SKM-1 treated with dmso at 0.1 percent for 144 hours (cell line): ENCODE data around the gene FETUB.
"Not testable (repeated sequence)": the region's sequence is repeated elsewhere in the genome, so short reads cannot be mapped to it uniquely, and the experiment has no call there.

Source experiments
- DNase-seq: peaks from one replicate; lab custom pipeline; 2025; ENCODE audit not compliant: unreplicated experiment; lab: John Stamatoyannopoulos, UW

Gene FETUB

DNA sequence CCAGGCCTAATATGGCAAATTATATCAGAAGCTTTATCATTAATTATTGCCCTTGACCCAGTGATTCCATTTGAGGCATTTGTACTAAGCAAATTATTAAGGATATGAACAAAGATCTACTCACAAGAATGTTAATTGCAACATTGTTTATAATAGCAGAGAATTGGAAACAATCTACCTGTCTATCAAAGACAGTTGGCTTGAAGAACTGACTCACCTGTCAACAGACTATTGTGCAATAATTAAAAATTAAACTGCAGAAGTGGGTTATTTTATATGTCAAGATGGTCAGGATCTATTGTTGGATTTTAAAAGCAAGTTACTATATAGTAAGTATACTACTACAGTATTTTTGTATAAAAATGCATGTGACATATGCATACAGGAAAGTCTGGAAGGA is 6.7 kb upstream of the FETUB start:
- DNase-seq, result no peak

GRCh38 chr3:186634207-186634606 is 6.0 kb upstream of the FETUB start:
- DNase-seq, result not testable (repeated sequence)

GRCh38 chr3:186635532-186635931 is 4.7 kb upstream of the FETUB start:
- DNase-seq, result no peak

- DNase-seq, result no peak
These were observed 3.7 kb upstream of the FETUB start for GRCh38 chr3:186636536-186636935.

- no peak for DNase-seq
These were observed 2.5 kb upstream of the FETUB start for GRCh38 chr3:186637686-186638085.

- no peak for DNase-seq
These were observed 1.9 kb upstream of the FETUB start for GRCh38 chr3:186638259-186638658.

GRCh38 chr3:186640473-186640818 is 247 bp downstream of the FETUB start:
- DNase-seq, result no peak

GRCh38 chr3:186640929-186641328 is 730 bp downstream of the FETUB start:
- DNase-seq, result no peak

DNA sequence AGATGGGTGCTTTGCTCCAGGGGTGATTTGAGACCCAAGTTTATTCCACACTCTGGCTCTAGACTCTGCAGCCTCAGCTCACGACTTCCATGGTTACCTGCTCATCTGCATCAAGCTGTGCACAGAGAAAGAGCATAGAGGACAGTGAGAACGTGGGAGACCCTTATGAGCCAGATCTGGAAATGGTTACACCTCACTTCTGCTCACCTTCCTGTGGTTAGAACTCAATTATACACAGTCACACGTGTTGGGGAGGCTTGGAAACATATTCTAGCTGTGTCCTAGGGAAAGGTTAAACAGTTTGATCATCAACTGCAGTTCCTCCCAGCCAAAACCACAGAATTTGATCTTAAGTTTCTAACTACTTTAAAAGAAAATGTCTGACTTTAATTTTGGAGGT is 1.8 kb downstream of the FETUB start:
- no peak for DNase-seq

- no peak for DNase-seq
These were observed 3.3 kb downstream of the FETUB start for GRCh38 chr3:186643493-186643892.

GRCh38 chr3:186644683-186645082 is 4.5 kb downstream of the FETUB start:
- no peak for DNase-seq

GRCh38 chr3:186646106-186646505 is 5.9 kb downstream of the FETUB start:
- no peak for DNase-seq

GRCh38 chr3:186646841-186647240 is 6.6 kb downstream of the FETUB start:
- DNase-seq, result no peak

- DNase-seq, result no peak
These were observed 8.7 kb downstream of the FETUB start for GRCh38 chr3:186648851-186649250.

DNA sequence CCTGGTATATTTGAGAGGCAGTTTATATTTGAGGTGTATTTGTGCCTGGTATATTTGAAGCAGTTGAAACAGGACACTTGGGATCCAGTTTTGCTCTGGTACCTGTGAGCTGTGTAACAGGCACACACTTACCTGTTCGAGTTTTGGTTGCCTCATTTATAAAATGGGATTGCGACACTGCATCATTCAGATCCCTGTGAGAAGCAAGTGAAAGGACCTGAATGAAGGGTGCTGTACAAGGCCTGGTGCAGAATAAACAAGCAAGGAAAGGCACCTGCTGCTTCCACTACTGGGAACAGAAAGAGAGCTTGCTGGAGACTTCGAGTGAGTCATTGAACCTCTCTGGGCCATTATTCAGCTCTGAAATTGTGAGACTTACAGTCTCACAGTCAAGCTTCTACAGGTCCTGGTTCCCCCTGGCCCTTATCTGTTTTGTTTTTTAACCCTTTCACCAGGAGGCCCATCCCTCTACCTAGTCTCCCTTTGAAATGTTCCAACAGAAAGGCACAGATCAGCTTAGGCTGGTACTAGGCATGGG is 11.5 kb downstream of the FETUB start:
- DNase-seq, result no peak

DNA sequence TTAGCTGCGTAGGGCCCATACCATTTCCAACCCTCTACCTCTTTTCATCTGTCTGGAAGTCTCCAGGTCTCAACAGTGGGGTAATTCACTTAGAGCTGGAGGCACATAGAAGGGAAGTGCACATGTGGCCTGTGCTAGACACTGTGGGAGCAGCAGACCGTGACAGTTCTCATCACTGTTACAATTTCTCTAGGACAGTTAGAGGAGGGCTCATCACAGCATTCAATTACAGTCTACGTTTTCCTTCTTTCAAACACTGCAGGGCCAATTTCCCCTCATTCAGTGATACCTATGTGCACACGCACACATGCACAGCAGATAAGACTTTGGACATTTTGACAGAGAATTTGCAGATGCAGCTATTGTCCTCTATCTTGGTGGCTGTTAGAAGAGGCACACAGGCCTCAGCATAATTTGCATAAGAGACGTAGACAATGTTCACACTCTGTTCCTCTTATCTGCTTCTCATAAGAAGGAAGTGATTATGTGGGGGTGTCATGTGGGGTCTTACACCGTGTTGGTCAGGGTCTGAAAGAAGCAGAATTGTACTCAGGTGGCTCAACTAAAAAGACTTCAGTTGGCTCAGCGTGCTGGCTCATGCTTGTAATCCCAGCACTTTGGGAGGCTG is 13.0 kb downstream of the FETUB start:
- no peak for DNase-seq

- no peak for DNase-seq
These were observed 13.8 kb downstream of the FETUB start for GRCh38 chr3:186653984-186654383.

GRCh38 chr3:186663361-186664118 is 23.3 kb downstream of the FETUB start:
- DNase-seq, result no peak

DNA sequence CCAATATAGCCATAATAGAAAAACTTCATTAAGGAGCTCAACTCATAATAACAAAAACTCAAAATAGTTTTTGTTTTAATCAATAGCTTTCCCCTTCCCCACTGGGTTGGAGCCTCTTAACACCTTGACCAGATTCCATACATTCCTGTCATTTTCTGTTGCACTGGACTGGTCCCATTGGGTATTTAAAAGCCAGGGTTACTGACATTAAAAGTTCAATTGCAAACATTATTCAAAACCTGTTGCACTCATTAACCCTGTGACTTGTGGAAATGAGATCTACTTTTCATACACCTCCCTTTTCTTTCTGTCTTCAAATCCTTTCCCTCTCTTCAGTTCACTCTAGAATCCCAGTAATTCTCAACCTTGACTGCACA is 23.9 kb downstream of the FETUB start:
- no peak for DNase-seq

DNA sequence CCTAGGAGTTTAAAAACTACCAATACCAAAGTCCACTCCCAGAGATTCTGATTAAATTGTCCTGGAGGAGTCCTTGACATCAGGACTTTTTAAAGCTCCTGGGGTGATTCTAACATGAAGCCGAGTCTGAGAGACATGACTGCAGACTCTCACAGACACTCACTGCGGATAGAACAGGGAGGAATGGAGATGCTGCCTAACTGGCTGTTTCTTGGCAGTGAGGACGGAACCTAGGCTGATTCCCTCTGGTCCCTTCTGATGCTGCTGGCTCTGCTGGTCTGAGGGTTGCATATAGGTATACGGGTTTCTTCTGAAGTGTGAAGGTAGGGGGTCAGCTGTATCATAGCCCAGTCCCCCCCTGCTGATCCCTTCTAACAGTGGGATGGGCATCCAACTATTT is 24.3 kb downstream of the FETUB start:
- DNase-seq, result no peak

- no peak for DNase-seq
These were observed 25.5 kb downstream of the FETUB start, which contains the start of gene HRG for GRCh38 chr3:186665625-186666188. Gene HRG (plus strand): TSS chr3:186666014. CDS start chr3:186666032, 18 bp downstream.

DNA sequence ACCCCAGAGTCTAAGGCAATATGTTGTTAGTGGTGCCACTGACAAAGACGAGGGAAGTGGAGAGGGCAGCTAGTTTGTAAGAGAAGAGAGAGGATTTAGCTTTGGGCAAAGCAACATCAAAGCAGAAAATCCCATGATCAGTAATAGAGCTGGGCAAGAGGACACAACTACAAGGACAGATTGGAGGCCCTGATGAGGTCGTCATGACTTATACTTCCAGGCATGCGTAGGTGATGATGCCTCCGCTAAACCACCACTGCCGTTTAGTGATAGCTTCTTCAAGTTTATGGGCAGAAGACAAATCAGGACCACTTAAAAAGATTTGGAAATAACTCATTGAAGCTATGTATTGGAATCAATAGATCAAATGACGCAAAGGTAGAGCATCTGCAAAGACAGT is 28.2 kb downstream of the FETUB start:
- no peak for DNase-seq
